ENCODE measurements around the gene ASCL2.

GRCh38 chr11:2264366-2265053 is 5.9 kb downstream of the ASCL2 start:
- TF ChIP-seq POLR2A (IDR thresholded peaks at IDR 0.05), result no peak
- TF ChIP-seq CTCF (IDR thresholded peaks at IDR 0.05 in 8 of 11, conservative IDR thresholded peaks at IDR 0.05 in 3 of 11), result no peak
- no peak for TF ChIP-seq POLR2AphosphoS5 (IDR thresholded peaks at IDR 0.05)

Data from spleen (tissue), 7 donors.